ENCODE measurements around the gene CNOT2. TPM values are rescaled to one million over a fixed set of nuclear protein-coding genes. Genes with fewer than 3 reads are reported as not detected.

The CNOT2 gene
- total RNA-seq, 2 experiments from 2014 or later: 72.2 to 73.2 TPM

DNA sequence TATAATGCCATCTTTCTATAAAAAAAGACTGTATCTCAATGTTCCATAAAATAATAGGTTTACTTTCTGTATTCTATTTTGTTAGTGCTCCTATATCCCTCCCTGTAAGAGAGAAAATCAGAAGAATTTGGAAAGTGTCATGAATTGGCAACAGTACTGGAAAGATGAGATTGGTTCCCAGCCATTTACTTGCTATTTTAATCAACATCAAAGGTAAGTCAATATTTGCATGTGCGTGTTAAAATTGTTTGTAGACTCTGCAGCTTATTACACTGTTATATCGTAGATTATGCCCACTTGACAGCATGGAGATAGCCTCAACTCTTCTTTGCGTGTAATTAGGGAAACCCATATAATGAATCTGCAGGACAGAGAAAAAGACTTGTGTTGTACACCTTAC lies 156.9 kb downstream of the CNOT2 start:
- ChIA-PET CTCF (no interaction called here), POLR2A (no interaction called here)

DNA sequence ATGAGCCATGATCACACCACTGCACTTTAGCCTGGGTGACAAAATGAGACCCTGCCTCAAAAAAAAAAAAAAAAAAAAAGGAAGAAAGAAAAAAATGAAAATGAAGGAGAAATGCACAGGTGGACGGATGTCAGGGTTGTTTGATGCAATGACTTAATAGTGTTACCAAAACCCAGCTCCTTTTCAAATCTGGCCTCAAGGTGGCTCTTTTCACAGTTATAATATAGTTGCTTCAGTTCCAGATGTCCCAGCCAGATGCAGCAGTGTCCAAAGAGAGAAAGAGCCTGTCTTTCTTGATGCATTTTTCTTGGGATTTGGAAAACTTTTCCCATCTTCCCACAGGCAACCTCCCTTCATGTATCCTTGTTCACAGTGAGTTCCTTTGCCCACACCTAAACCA lies 159.4 kb downstream of the CNOT2 start:
- CTCF ChIA-PET: no interaction called here

DNA sequence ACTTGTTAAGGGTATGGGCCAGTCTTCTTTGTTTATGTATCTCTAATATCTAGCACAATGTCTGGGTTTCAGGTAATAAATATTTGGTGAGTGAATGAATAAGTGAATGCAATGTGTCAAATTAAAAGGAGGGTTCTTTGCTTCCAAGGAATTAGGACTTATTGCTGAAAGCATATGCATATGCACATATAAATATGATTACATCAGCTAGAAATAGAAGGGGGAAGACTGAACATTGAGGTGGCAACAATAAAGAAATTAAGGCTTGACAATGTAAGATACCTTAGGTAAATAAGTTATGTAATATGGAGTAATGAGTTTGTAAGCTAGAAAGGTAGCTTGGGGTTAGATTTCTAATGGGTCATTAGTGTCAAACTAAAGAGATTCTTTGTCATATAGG lies 160.6 kb downstream of the CNOT2 start:
- ChIA-PET CTCF (no interaction called here), POLR2A (no interaction called here)

More for the DNA sequence above, 159.4 kb downstream of the CNOT2 start:
- POLR2A ChIA-PET: no interaction called here

Other genes starting within 250 kb of the CNOT2 start
- gene KCNMB4, start 122.9 kb downstream of the CNOT2 start, total RNA-seq: under 1 TPM; 0.38 to 0.40 TPM